ENCODE data around the gene MLLT10.
"Not testable (repeated sequence)": the region's sequence is repeated elsewhere in the genome, so short reads cannot be mapped to it uniquely, and the experiment has no call there.

MLLT10 gene

GRCh38 chr10:21628023-21628422, 94.0 kb downstream of the MLLT10 start:
- no peaks in the 10 kb centered on the region for H3K4me1 ChIP-seq (ENCODE audit: control insufficient read depth, insufficient read depth, low read length)
- H3K9ac ChIP-seq (ENCODE audit: low read length), result no peak overlapping the region
- no peak overlapping the region for H3K4me3 ChIP-seq (ENCODE audit: low read length)
- H3K36me3 ChIP-seq (ENCODE audit: control insufficient read depth, insufficient read depth, low read length), result no peaks in the 10 kb centered on the region
- no peaks in the 10 kb centered on the region for H3K27me3 ChIP-seq (ENCODE audit: control insufficient read depth, insufficient read depth, low read length)
- no peak overlapping the region for H3K27ac ChIP-seq (ENCODE audit: low read depth, low read length)

GRCh38 chr10:21628645-21629044, 94.6 kb downstream of the MLLT10 start:
- H3K4me1 ChIP-seq (ENCODE audit: control insufficient read depth, insufficient read depth, low read length); H3K36me3 ChIP-seq (ENCODE audit: control insufficient read depth, insufficient read depth, low read length); H3K9ac ChIP-seq (ENCODE audit: low read length); H3K4me3 ChIP-seq (ENCODE audit: low read length); H3K27me3 ChIP-seq (ENCODE audit: control insufficient read depth, insufficient read depth, low read length); H3K27ac ChIP-seq (ENCODE audit: low read depth, low read length): not testable (repeated sequence)

- H3K27me3 ChIP-seq (ENCODE audit: control insufficient read depth, insufficient read depth, low read length), result no peaks in the 10 kb centered on the region
- H3K4me1 ChIP-seq (ENCODE audit: control insufficient read depth, insufficient read depth, low read length), result no peaks in the 10 kb centered on the region
- no peak overlapping the region for H3K9ac ChIP-seq (ENCODE audit: low read length)
- H3K27ac ChIP-seq (ENCODE audit: low read depth, low read length), result no peak overlapping the region
- H3K4me3 ChIP-seq (ENCODE audit: low read length), result no peak overlapping the region
- peaks cover 4% of the 10 kb centered on the region for H3K36me3 ChIP-seq (ENCODE audit: control insufficient read depth, insufficient read depth, low read length)
These were observed 100.8 kb downstream of the MLLT10 start for GRCh38 chr10:21634599-21635365.

GRCh38 chr10:21637795-21638194, 103.8 kb downstream of the MLLT10 start:
- H3K36me3 ChIP-seq (ENCODE audit: control insufficient read depth, insufficient read depth, low read length), result peaks cover 4% of the 10 kb centered on the region

DNA sequence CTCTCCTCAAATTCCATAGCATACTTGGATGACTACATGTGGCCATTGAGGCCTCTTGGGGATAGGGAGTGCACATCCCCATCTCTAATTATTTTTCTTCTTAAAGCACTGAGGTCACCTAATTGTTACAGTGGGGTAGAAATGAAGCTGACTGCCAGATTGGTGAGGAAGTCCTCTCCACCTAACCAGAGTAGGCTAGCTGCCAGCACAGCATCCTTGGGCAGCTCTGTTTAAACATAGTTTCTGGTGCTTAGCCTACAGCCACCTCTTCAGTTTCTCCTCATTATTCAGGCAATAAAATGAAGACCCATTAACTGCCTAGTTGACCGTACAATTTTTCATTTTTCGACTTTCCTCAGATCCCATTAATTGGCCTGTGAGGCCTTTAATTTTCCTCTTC, 104.6 kb downstream of the MLLT10 start:
- H3K27me3 ChIP-seq (ENCODE audit: control insufficient read depth, insufficient read depth, low read length), result no peaks in the 10 kb centered on the region
- H3K4me1 ChIP-seq (ENCODE audit: control insufficient read depth, insufficient read depth, low read length), result no peaks in the 10 kb centered on the region
- peaks cover 4% of the 10 kb centered on the region for H3K36me3 ChIP-seq (ENCODE audit: control insufficient read depth, insufficient read depth, low read length)

More at GRCh38 chr10:21637795-21638194, 103.8 kb downstream of the MLLT10 start:
- no peaks in the 10 kb centered on the region for H3K27me3 ChIP-seq (ENCODE audit: control insufficient read depth, insufficient read depth, low read length)
- H3K4me1 ChIP-seq (ENCODE audit: control insufficient read depth, insufficient read depth, low read length), result no peaks in the 10 kb centered on the region
- H3K9ac ChIP-seq (ENCODE audit: low read length), result no peak overlapping the region
- H3K27ac ChIP-seq (ENCODE audit: low read depth, low read length), result no peak overlapping the region
- no peak overlapping the region for H3K4me3 ChIP-seq (ENCODE audit: low read length)

DNA sequence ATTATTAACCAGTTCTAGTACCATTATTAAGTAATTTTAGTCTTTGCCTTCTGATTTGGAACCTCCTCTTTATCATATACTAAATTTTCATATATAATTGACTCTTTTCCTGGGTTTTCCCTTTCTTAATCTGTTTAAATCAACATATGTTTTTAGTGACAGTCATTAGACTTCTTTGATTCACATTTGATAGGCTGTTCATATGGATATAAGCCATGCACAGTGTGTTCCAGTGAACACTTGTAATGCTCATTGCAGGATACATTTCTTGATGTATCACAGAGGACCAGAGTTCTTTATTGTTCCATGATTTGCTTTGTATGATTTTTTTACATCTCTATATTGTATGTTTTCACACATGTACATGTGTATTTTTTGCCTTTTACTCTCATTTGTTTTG, 114.0 kb downstream of the MLLT10 start:
- Histone ChIP-seq H3K27ac (ENCODE audit: low read depth, low read length) (no peak overlapping the region), H3K9ac (ENCODE audit: low read length) (no peak overlapping the region), H3K4me3 (ENCODE audit: low read length) (no peak overlapping the region), H3K4me1 (ENCODE audit: control insufficient read depth, insufficient read depth, low read length) (no peaks in the 10 kb centered on the region), H3K36me3 (ENCODE audit: control insufficient read depth, insufficient read depth, low read length) (no peaks in the 10 kb centered on the region), H3K27me3 (ENCODE audit: control insufficient read depth, insufficient read depth, low read length) (no peaks in the 10 kb centered on the region)

More for the DNA sequence above, 104.6 kb downstream of the MLLT10 start:
- Histone ChIP-seq H3K27ac (ENCODE audit: low read depth, low read length) (no peak overlapping the region), H3K4me3 (ENCODE audit: low read length) (no peak overlapping the region), H3K9ac (ENCODE audit: low read length) (no peak overlapping the region)

DNA sequence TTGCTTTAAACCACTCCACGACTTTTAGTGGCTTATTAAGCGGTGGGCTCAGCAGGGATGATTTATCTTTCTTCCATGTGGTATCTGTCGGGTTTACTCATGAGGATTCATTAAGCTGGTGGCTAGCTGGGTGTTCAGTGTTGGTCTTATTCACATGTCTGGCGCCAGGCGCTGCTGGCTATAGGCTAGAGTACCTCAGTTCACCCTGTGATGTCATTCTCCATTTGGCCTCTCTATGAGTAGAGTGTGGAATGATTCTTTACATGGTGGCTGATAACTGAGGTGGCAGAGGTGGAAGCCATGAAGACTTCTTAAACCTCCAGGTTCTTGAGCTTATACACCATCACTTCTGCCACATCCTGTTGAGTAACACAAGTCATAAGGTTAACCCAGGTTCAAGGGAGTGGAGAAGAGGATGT, 115.4 kb downstream of the MLLT10 start:
- Histone ChIP-seq H3K36me3 (ENCODE audit: control insufficient read depth, insufficient read depth, low read length) (no peaks in the 10 kb centered on the region), H3K9ac (ENCODE audit: low read length) (no peak overlapping the region), H3K27ac (ENCODE audit: low read depth, low read length) (no peak overlapping the region), H3K4me3 (ENCODE audit: low read length) (no peak overlapping the region), H3K27me3 (ENCODE audit: control insufficient read depth, insufficient read depth, low read length) (no peaks in the 10 kb centered on the region), H3K4me1 (ENCODE audit: control insufficient read depth, insufficient read depth, low read length) (no peaks in the 10 kb centered on the region)

DNA sequence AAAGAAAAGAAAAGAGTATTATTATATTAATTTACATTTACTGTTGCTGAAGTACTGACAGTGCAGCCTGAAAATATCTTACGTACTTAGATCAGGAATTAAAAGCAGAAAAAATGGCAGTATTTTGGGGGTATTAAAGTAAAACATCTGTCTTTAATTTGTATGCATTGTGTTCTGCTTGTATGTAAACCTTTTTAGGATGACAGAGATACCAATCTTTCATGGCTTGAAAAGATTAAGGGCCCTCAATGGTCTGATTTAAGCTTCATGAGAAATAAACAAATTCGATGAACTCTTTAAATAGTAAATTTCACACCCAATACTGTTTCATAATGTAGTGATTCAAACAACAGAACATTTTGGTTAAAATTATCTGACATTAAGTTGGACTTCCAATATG, 116.3 kb downstream of the MLLT10 start:
- Histone ChIP-seq H3K9ac (ENCODE audit: low read length) (no peak overlapping the region), H3K27me3 (ENCODE audit: control insufficient read depth, insufficient read depth, low read length) (no peaks in the 10 kb centered on the region), H3K36me3 (ENCODE audit: control insufficient read depth, insufficient read depth, low read length) (no peaks in the 10 kb centered on the region), H3K4me1 (ENCODE audit: control insufficient read depth, insufficient read depth, low read length) (no peaks in the 10 kb centered on the region), H3K27ac (ENCODE audit: low read depth, low read length) (no peak overlapping the region), H3K4me3 (ENCODE audit: low read length) (no peak overlapping the region)

GRCh38 chr10:21655236-21655635, 121.2 kb downstream of the MLLT10 start:
- Histone ChIP-seq H3K27me3 (ENCODE audit: control insufficient read depth, insufficient read depth, low read length) (no peaks in the 10 kb centered on the region), H3K4me1 (ENCODE audit: control insufficient read depth, insufficient read depth, low read length) (no peaks in the 10 kb centered on the region), H3K9ac (ENCODE audit: low read length) (no peak overlapping the region), H3K4me3 (ENCODE audit: low read length) (no peak overlapping the region), H3K36me3 (ENCODE audit: control insufficient read depth, insufficient read depth, low read length) (no peaks in the 10 kb centered on the region), H3K27ac (ENCODE audit: low read depth, low read length) (no peak overlapping the region)

- H3K4me3 ChIP-seq (ENCODE audit: low read length), result no peak overlapping the region
- H3K27ac ChIP-seq (ENCODE audit: low read depth, low read length), result no peak overlapping the region
- H3K36me3 ChIP-seq (ENCODE audit: control insufficient read depth, insufficient read depth, low read length), result no peaks in the 10 kb centered on the region
- no peaks in the 10 kb centered on the region for H3K27me3 ChIP-seq (ENCODE audit: control insufficient read depth, insufficient read depth, low read length)
- H3K4me1 ChIP-seq (ENCODE audit: control insufficient read depth, insufficient read depth, low read length), result no peaks in the 10 kb centered on the region
- no peak overlapping the region for H3K9ac ChIP-seq (ENCODE audit: low read length)
These were observed 121.7 kb downstream of the MLLT10 start for GRCh38 chr10:21655687-21656086.

- Histone ChIP-seq H3K9ac (ENCODE audit: low read length) (no peak overlapping the region), H3K4me3 (ENCODE audit: low read length) (no peak overlapping the region), H3K27ac (ENCODE audit: low read depth, low read length) (no peak overlapping the region), H3K27me3 (ENCODE audit: control insufficient read depth, insufficient read depth, low read length) (no peaks in the 10 kb centered on the region), H3K4me1 (ENCODE audit: control insufficient read depth, insufficient read depth, low read length) (no peaks in the 10 kb centered on the region), H3K36me3 (ENCODE audit: control insufficient read depth, insufficient read depth, low read length) (no peaks in the 10 kb centered on the region)
These were observed 127.1 kb downstream of the MLLT10 start for GRCh38 chr10:21661087-21661486.

DNA sequence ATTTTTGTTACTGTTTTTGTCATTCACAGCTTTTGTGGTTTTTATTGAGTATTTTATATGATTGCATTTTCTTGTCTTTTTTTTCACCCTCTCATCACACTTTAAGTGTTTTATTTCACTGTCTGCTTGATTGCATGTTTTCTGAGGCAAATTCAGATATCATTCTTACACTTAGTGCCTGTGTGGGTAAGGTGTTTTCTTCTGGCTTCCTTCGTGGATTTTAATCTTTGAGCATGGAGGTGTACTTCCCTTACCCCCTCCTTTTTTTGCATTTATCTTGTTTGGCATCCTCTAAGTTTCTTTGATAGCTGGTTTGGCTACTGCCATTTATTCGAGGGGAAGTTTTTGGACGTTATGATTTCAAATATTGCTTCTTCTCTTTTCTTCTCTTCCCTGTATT, 127.9 kb downstream of the MLLT10 start:
- no peak overlapping the region for H3K4me3 ChIP-seq (ENCODE audit: low read length)
- H3K4me1 ChIP-seq (ENCODE audit: control insufficient read depth, insufficient read depth, low read length), result no peaks in the 10 kb centered on the region
- H3K9ac ChIP-seq (ENCODE audit: low read length), result no peak overlapping the region
- H3K27me3 ChIP-seq (ENCODE audit: control insufficient read depth, insufficient read depth, low read length), result no peaks in the 10 kb centered on the region
- no peaks in the 10 kb centered on the region for H3K36me3 ChIP-seq (ENCODE audit: control insufficient read depth, insufficient read depth, low read length)
- H3K27ac ChIP-seq (ENCODE audit: low read depth, low read length), result no peak overlapping the region

GRCh38 chr10:21662635-21663034, 128.6 kb downstream of the MLLT10 start:
- H3K27me3 ChIP-seq (ENCODE audit: control insufficient read depth, insufficient read depth, low read length), result no peaks in the 10 kb centered on the region
- no peaks in the 10 kb centered on the region for H3K4me1 ChIP-seq (ENCODE audit: control insufficient read depth, insufficient read depth, low read length)
- H3K4me3 ChIP-seq (ENCODE audit: low read length), result no peak overlapping the region
- no peaks in the 10 kb centered on the region for H3K36me3 ChIP-seq (ENCODE audit: control insufficient read depth, insufficient read depth, low read length)
- H3K27ac ChIP-seq (ENCODE audit: low read depth, low read length), result no peak overlapping the region
- no peak overlapping the region for H3K9ac ChIP-seq (ENCODE audit: low read length)

Measured in rectal smooth muscle tissue (tissue), 1 donor.